ENCODE measurements around the gene RSPH9.
A peak's percentile ranks its signal among the peaks of the same experiment; 100 is the strongest.

Gene RSPH9

GRCh38 chr6:43669050-43669921 lies 24.4 kb downstream of the RSPH9 start:
- DNase-seq = peak in 1 of 2 experiments; percentile 58

DNA sequence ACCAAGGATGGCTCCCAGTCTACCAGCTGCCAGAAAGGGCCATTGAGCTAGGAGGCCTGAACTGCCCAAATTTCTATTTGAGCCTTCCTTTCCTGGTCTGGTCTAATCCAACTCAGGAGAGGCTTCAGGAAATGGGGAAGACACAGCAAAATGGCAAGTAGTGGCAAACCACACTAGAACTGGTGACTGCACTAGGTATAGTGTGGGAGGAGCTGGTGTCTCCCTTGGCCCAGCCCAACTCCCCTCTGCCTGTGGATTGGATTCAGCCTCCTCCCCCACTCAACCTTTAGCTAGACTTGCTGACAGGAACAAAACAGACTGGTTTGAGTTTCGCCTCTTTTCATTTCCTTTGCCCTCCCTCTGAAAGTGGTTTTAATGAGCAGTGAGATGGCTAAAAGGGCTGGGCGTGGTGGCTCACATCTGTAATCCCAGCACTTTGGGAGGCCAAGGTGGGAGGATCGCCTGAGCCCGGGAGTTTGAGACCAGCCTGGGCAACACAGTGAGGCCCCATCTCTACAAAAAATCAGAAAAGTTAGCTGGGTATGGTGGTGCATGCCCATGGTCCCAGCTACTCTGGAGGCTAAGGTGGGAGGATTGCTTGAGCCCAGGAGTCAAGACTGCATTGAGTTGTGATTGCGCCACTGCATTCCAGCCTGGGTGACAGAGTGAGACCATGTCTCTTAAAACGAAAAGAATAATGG lies 25.2 kb downstream of the RSPH9 start:
- no peak for DNase-seq

DNA sequence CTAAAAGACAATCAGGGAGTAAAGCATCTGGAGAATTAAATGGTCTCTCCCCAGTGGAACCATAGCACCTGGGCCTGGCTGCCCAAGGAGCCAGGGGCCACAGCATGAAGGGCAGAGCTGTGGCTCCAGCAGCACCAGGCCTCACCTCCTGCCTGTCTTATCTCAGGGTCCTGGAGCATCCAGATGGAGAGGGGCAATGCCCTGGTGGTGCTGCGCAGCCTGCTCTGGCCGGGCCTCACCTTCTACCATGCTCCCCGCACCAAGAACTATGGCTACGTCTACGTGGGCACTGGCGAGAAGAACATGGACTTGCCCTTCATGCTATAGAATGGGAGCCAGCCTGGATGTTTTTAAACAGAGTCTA lies 25.8 kb downstream of the RSPH9 start:
- no peak for DNase-seq

- no peak for DNase-seq
These were observed 26.4 kb downstream of the RSPH9 start for GRCh38 chr6:43671011-43671800.

GRCh38 chr6:43671801-43672690 lies 27.2 kb downstream of the RSPH9 start:
- peak in 1 of 2 experiments; percentile 53 for DNase-seq

DNA sequence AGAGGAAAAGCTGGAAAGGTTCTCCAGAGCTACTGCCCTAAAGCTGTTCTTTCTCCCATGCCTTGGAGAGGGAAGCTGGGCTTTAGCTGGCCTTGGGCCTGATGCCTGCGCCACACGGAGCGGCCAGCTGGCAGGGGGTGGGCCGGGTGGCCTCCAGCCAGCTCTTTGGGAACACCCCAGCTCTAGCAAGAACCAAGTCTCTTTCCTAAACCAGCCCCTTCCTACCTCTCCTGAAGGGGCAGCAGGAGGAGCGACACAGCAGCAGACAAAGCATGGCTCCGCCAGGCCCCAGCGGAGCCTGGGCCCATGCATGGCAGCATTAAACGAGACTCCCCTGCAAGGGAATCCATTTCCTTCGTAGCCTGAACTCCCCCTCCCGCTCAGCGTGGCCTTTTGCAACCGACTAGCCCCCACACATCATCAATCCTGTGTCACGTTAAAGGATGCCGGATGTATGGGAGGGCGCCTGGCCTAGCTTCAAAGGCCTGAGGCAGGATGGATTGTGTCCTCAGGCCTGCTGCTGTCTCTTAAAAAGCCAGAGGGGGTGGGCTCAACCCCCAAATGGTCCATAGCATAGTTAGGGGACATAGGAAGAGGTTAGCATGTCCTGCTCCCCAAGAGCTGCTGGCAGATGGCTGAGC lies 28.7 kb downstream of the RSPH9 start:
- DNase-seq = peak; percentile 56 to 87

- no peak for DNase-seq
These were observed 29.5 kb downstream of the RSPH9 start for GRCh38 chr6:43674291-43674690.

GRCh38 chr6:43674921-43675320 lies 30.1 kb downstream of the RSPH9 start:
- no peak for DNase-seq

DNA sequence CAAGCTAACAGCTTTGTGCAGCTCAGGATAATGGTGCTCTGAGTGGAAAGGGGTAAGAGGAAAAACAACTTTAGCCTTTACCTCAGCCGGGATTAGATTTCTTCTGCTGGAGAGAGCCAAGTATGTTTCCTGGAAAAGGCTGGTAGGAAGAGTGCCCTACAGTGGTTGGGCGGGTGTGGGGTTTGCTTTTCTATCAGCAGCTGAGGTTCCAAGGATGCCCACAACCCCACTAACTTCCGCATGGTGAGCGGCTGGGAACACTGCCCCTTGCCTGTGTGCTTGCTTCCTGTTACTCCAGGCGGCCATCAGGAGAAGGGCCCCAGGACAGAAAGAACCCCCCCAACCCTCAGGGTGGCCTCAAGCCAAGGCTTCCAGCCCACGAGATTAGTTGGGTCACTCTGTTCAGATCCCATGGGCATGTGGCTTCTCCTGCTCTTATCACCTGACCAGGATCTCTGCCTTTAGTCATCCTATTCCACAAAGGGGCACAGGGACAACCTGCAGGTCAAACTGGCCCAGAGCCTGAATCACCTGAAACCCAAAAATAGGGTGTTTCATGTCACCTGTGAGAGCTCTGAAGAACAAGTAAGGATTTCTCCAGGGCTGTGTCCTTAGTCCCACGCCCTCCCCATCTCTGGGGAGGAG lies 32.2 kb downstream of the RSPH9 start:
- no peak for DNase-seq

GRCh38 chr6:43677759-43678158 lies 32.9 kb downstream of the RSPH9 start:
- DNase-seq = no peak

GRCh38 chr6:43678341-43678740 lies 33.5 kb downstream of the RSPH9 start:
- no peak for DNase-seq

DNA sequence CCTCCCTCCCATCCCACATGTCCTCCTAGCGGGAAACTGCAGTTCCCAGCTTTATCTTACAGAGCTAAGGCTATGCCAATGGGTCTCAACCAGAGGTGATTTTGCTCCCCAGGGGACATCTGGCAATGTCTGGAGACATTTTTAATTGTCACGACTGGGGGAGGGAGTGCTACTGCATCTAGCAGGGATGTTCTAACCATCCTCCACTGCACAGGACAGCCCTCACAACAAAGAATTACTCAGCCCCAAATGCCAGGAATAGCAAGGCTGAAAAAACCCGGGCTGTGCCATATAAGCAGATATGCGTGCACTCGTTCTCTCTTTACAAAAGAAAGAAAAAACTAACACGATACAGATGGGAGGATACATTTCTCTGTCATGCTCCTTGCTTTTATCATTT lies 34.2 kb downstream of the RSPH9 start:
- no peak for DNase-seq

DNA sequence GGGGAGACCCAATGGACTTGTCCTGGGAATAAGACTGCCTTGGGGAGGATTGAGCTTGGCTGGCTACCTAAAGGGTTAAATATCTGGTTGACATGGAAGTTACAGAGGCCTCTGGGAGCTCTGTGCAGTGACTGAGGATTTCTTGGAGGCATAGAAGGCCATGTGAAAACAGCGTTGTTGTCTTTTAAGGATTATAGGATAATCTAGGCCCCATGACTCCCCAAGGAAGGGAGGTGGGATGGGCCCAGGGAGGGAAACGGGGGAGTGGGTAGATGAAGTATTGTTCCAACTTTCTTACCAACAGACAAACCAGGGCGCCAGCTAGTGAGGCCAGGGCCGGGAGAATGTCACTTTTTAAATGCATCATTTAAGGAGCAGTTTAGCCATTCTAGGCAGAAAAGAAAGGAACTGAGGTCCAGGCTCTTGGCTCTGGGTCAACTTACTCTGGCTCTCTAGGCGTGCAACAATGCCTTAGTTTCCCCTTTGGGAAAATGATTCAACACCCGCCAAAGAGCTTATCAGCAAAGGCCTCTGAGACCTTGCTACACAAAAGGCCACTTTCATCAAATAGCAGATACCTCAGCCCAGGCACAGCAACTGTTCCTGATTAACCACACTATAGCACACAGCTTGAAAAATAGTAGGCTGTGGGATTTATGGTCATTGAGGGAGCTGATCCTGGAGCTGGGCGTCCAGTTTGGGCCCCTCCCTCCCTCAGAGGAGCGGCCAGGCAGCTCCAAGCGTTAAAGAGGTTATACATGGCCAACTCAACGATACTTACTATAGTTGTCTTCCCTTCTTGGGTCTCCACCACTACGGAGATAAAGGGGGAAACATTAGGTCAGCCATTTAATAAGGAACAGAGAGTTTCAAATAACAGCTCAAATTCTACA lies 35.7 kb downstream of the RSPH9 start:
- DNase-seq = no peak

DNA sequence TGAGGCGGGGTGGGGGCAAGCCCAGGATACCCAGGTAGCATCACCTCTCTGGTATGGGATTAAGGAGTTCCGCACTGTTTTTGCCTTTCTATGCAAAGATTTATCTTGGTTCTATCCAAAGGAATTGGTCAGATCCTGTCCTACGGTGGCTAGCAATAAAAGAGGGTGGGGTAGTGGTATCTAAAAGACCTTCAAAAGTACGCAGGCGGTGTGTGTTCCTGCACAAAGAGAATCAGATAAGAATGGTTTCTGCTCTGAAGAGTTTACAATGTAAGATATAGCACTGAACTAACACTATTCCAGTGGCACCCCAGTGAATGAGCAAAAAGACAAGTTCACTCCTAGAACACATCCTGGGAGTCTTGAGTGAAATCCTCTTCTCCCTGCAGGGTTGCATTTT lies 36.5 kb downstream of the RSPH9 start:
- no peak for DNase-seq

DNA sequence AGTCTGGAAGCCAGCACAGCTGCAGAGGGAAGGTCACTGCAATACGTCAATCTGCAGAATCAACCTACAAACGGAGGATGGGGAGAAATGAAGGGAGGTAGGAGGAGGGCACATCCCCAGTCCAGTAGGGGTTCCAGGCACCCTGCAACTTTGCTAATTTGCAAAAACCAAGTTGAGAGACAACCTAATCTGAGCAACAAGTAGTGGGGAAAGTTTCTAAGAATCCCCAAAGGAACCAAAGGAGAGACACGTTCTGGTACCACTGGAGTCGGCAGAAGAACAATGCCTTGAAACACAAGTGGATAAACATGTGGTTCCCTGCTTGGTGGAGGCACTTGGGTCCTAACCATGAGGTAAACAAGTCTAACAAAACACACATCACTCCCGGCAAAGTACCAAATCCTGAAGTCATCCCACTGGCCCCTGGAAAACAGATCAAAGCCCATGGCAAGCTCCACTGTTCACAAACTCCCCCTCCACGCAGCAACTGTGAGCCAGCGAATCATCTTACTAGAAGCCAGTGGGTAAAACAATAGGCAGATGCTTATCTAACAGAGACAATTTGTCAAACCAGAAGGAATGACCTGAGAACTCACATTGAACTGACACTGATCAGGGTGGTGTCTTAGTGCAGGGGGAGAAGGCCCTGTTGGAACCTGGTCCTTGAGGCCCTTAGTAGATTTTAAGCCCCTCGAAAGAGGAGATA lies 38.0 kb downstream of the RSPH9 start:
- DNase-seq = no peak

GRCh38 chr6:43683708-43684455 lies 39.0 kb downstream of the RSPH9 start:
- DNase-seq = no peak

DNA sequence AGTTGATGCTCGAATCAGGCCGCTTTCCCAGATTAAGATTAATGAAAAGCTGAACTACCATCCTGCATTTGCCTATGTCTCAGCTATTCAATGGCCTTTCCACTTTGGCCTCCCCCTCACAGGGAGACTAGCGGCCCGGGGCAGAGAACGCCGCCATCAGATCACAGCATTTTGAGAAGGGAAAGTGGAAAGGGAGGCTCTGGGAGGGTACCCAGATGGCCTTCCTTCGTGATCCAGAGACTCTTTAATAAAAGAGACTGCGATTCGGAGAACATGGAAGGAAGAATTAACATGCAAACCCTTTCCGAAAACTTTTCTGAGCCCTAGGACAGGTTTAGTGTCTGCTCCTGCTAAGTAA lies 42.2 kb downstream of the RSPH9 start:
- no peak for DNase-seq

DNA sequence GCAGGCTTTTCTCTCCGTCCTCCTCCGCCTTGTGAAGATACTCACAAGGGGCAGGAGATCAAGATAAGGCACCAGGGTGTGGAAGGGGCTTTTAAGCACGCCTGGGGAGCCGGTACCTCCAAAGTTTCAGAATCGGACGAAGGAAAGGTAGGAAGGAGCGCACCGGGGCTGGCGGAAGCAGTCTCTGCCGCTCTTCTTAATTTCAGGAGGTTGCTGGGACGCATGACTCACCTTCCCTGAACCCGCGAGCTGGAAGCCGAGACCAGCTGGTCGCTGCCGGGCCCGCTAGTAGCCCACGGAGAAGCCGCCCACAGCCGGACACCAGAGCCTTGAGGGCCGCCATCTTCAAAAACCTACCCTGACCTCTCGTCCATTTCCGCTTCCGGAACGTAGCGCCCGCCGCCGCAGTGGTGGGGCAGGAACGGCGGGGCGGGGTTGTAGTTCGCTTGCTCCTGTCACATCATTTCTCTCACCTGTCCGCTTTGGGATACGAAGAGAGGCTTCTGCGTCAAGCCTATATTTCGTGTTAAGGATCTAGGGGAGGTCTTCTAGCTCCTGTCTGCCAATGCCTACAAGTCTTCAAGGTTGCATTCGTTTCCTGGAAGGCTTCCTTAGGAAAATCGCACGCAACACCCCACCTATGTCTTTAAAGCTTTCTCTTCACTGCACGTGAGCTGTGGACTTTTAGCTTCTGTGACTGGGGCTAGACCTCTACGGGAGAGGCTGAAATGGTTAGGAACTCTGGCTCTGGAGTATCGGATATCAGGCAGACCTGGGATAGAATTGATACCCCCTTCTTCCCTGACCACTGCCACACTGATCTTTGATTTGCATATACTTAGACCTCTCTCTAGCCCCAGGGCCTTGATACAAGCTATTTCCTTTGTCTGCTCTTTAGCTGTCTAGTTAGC lies 42.9 kb downstream of the RSPH9 start, which contains the start of gene MRPS18A:
MRPS18A (minus strand) TSS at position 355 of the 911 bp plus-strand sequence; CDS start at position 343, 12 bp downstream.
- peak; percentile 21 to 59 for DNase-seq

Measured in NCI-H446 (cell line).